DMS153 treated with DMSO at 0.1 percent for 48 hours (cell line): ENCODE data around the gene SYS1.

Experiments
- DNase-seq: peaks from one replicate; lab custom pipeline; 2025; ENCODE audit not compliant: unreplicated experiment; lab: John Stamatoyannopoulos, UW

SYS1 gene

GRCh38 chr20:45362804-45363610 lies at the start of gene SYS1:
TSS of gene SYS1 (plus strand) at chr20:45363156. CDS start at chr20:45363532, 376 bp downstream.
- DNase-seq: peak; percentile 97

- DNase-seq: no peak
Measured at GRCh38 chr20:45313943-45314342, 49.0 kb upstream of the SYS1 start.

GRCh38 chr20:45315672-45316071 lies 47.3 kb upstream of the SYS1 start:
- DNase-seq: no peak

GRCh38 chr20:45316150-45317080 lies 46.5 kb upstream of the SYS1 start:
- DNase-seq: no peak

GRCh38 chr20:45317826-45318225 lies 45.1 kb upstream of the SYS1 start:
- DNase-seq: no peak

GRCh38 chr20:45318386-45318939 lies 44.5 kb upstream of the SYS1 start:
- no peak for DNase-seq

- no peak for DNase-seq
Measured at GRCh38 chr20:45318948-45319347, 44.0 kb upstream of the SYS1 start.

- DNase-seq: no peak
Measured at GRCh38 chr20:45320948-45321595, 41.9 kb upstream of the SYS1 start.

- DNase-seq: peak; percentile 52
Measured at GRCh38 chr20:45322952-45323383, 40.0 kb upstream of the SYS1 start.

- no peak for DNase-seq
Measured at GRCh38 chr20:45323731-45324130, 39.2 kb upstream of the SYS1 start.

GRCh38 chr20:45325371-45325770 lies 37.6 kb upstream of the SYS1 start:
- DNase-seq: no peak

GRCh38 chr20:45328451-45328850 lies 34.5 kb upstream of the SYS1 start:
- no peak for DNase-seq

- no peak for DNase-seq
Measured at GRCh38 chr20:45329497-45330319, 33.2 kb upstream of the SYS1 start.

- DNase-seq: no peak
Measured at GRCh38 chr20:45330476-45330875, 32.5 kb upstream of the SYS1 start.

GRCh38 chr20:45336530-45337366 lies 26.2 kb upstream of the SYS1 start:
- DNase-seq: no peak

- no peak for DNase-seq
Measured at GRCh38 chr20:45337367-45338120, 25.4 kb upstream of the SYS1 start.

GRCh38 chr20:45338121-45339030 lies 24.6 kb upstream of the SYS1 start:
- no peak for DNase-seq

- DNase-seq: no peak
Measured at GRCh38 chr20:45339084-45339483, 23.9 kb upstream of the SYS1 start.
